HG03558 (cell line): ENCODE measurements around the gene RAB32.
"Not testable (repeated sequence)": the region's sequence is repeated elsewhere in the genome, so short reads cannot be mapped to it uniquely, and the experiment has no call there.

Source experiments
- ATAC-seq: cut with Tn5 transposase; IDR thresholded peaks from one replicate; pipeline ENCODE4 v1.9.1; 2021; ENCODE audit warnings: moderate number of reproducible peaks; ENCODE audit not compliant: unreplicated experiment; ENCODE audit errors: extremely low read depth

Gene RAB32

GRCh38 chr6:146543211-146543939 is at the start of gene RAB32:
TSS of gene RAB32 (plus strand) at chr6:146543833. CDS start at chr6:146543872, 39 bp downstream.
- ATAC-seq = peak; percentile 46

- no peak for ATAC-seq
Observed at GRCh38 chr6:146498309-146498708, 45.3 kb upstream of the RAB32 start.

GRCh38 chr6:146503096-146503495 is 40.5 kb upstream of the RAB32 start:
- no peak for ATAC-seq

DNA sequence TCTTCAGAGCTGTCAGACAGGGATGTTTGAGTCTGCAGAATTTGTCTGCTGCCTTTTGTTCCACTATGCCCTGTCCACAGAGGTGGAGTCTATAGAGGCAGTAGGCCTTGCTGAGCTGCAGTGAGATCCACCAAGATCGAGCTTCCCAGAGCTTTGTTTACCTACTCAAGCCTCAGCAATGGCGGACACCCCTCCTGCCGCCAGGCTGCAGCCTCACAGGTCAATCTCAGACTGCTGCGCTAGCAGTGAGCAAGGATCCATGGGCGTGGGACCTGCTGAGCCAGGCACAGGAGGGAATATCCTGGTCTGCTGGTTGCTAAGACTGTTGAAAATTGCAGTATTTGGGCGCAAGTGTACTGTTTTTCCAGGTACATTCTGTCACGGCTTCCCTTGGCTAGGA is 28.4 kb upstream of the RAB32 start:
- ATAC-seq = no peak

DNA sequence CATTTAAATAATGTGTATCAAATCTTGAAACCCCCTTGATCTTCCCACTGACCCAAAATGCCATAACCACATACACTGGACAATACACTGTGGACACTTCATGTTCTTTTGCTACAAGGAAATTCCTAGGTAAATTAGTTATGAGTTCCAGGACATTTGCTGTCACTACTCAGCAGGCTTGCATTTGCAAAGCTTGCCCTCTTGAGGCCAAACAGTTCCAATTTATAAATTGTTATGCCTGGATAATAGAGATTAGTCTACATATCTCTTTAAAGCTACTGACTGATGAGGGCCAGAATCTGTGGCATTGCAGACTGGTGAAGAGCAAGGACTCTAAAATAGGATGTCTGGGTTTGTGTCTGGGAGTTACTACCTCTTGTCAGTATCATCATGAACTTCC is 17.4 kb upstream of the RAB32 start:
- no peak for ATAC-seq

- no peak for ATAC-seq
Observed at GRCh38 chr6:146532702-146533101, 10.9 kb upstream of the RAB32 start.

- no peak for ATAC-seq
Observed at GRCh38 chr6:146542881-146543210, 787 bp upstream of the RAB32 start.

DNA sequence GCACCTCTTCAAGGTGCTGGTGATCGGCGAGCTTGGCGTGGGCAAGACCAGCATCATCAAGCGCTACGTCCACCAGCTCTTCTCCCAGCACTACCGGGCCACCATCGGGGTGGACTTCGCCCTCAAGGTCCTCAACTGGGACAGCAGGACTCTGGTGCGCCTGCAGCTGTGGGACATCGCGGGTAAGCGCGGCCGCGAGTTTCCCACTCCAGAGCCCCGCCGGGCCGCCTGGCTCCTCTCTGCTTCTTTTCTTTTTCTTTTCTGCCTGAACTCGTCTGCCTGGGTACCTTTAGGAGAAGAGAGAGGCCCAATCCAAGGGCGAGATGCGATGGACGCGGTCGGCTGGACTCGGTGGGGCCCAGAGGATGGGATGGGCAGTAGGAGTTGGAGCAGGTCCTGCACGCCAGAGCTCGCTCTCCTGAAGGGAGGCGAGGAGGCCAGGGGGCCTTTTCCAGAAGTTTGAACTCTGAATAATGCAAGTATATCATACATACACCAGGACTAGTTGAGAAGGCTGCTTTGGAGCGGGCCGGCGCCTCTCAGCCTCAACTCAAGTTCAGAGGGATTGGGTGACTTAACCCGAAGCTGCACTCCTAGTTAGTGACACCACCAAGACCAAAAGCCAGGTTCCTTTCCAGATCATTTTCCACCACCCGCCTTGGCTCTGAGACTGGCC is 445 bp downstream of the RAB32 start:
- ATAC-seq = no peak

GRCh38 chr6:146544616-146545182 is 1.1 kb downstream of the RAB32 start:
- ATAC-seq = no peak

DNA sequence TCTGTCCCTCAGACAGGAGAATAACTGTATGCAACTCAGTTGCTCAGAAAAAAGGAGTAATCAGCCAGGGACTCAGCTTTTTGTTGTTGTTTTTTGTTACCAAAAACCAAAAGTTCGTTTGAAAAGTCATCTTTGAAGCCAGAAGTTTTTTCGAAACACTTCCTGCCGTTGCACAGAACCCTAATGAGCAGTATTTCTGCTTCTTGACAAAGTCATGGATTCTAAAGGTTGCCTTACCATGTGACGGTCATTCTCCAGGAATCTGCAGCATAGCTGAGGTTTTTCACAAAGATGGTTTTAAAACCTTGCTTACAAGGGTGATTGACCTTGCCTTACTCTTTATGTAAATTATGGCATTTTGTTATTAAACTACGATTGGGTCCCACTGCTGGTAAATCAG is 1.9 kb downstream of the RAB32 start:
- no peak for ATAC-seq

- no peak for ATAC-seq
Observed at GRCh38 chr6:146546443-146547043, 2.9 kb downstream of the RAB32 start.

GRCh38 chr6:146547889-146548288 is 4.3 kb downstream of the RAB32 start:
- ATAC-seq = no peak

- no peak for ATAC-seq
Observed at GRCh38 chr6:146548898-146549374, 5.3 kb downstream of the RAB32 start.

DNA sequence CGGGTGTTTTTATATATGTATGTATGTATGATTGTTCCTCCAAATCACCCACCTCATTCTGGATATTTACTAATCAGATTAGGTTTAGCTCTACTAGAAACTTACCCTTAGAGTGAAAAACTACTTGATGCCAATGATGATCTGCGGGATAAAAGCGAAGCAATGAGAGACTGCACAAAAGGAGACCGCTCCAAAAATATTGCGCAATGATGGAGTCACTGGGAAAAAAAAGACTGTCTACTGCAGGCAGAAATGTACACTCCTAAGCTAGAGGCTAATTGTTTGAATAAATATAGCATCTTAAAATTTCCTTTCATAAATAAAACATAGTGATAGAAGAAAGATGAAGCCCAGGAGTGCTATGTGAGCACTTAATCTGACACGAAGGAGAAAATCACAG is 7.3 kb downstream of the RAB32 start:
- ATAC-seq = no peak

DNA sequence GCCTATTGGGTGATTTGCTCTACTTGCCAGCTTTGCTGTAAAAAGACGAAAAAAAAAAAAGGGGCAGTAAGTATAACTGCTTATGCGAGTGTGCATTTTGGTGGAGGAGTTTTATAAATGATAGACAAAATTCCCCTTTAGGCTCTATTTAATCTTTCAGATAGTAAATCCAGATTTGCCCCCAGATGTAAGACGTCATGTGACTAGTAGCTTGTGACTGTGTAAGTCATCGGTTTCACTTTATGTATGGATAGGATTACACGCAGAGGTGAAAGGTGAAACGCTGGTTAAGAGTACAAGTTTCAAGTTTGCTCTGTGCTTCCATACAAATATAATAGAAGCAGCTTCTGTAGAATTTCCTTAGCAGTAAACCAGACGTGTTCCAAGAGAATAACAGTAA is 7.9 kb downstream of the RAB32 start:
- no peak for ATAC-seq

- no peak for ATAC-seq
Observed at GRCh38 chr6:146553377-146554135, 9.9 kb downstream of the RAB32 start.

GRCh38 chr6:146560607-146561006 is 17.0 kb downstream of the RAB32 start:
- ATAC-seq = no peak

GRCh38 chr6:146566661-146567060 is 23.0 kb downstream of the RAB32 start:
- not testable (repeated sequence) for ATAC-seq

GRCh38 chr6:146568619-146569018 is 25.0 kb downstream of the RAB32 start:
- not testable (repeated sequence) for ATAC-seq

DNA sequence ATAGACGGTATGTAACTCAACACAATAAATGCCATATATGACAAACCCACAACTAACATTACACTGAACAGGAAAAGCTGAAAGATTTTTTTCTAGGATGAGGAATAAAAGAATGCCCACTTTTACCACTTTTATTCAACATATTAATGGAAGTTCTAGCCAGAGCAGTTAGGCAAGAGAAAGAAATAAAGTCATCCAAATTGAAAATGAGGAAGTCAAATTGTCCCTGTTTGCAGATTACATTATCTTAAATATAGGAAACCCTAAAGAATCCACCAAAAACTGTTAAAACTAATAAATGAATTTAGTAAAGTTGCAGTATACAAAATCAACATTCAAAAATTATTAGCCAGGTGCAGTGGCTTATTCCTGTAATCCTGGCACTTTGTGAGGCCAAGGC is 30.6 kb downstream of the RAB32 start:
- no peak for ATAC-seq
